Adrenal gland (tissue), 5 donors: ENCODE results near the gene SSTR4.

Source experiments
- CTCF ChIP-seq, 6 experiments: fragments of 450-650 bp in 4 of 6; fragments of 200-600 bp in 2 of 6; sonication (generic) in 1 of 6; IDR thresholded peaks; 1 replicate in 5 of 6; 2 replicates in 1 of 6; pipeline versions ENCODE4 v1.5.1 to v1.8.0; 2016 to 2021; ENCODE audit warnings: antibody characterized with exemption in 6 of 6, mild to moderate bottlenecking in 2 of 6, moderate library complexity in 1 of 6
- POLR2A ChIP-seq, 2 donors: fragments of 450-650 bp; IDR thresholded peaks; one replicate each; pipeline ENCODE4 v1.6.1; 2017; ENCODE audit warnings: antibody characterized with exemption in 2 of 2, mild to moderate bottlenecking in 2 of 2, moderate library complexity in 1 of 2
- donor health status: DM: no; HTN: no; CAD: no.

DNA sequence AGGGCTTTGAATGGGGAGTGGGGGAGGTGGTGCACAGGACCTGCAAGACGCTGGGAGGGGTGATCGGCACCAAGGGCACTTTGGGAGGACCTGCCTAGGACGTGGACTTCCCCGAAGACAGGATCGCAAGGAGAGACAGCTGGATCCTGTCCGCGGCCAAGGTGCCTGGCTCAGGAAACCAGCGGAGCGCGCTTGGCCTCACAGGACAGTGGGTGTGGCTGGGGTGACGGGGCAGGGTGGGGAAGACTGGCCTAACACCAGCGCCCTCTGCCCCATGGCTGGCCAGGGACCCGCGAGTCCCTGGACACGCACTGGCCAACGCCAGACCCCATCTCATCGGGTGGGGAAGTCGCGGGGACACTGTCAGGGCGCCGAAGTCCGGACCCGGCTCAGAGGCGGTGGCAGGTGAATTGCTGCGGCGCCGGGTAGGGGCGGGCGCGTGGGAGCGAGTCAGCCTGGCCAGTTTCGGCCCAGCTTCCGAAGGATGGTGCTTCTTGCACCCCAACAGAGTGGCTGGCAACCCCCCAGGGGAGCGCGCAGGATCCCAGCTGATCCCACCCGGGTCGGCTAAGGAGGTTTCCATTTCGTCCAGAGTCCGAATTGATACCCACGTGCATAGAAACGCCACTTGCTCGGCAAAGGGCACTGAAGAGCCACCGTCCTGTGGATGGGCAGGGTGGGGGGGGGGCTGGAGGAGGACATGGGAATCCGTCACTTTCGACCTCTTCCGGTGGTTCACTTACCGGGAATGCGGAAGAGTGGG lies 15.1 kb downstream of the SSTR4 start:
- no peak for TF ChIP-seq POLR2A (IDR thresholded peaks at IDR 0.05)
- no peak for TF ChIP-seq CTCF (IDR thresholded peaks at IDR 0.05)
